ENCODE measurements around the gene HNRNPLL. TPM values are rescaled to one million over a fixed set of nuclear protein-coding genes. Genes with fewer than 3 reads are reported as not detected.

HNRNPLL gene
- total RNA-seq, 1 experiment from 2014 or later = 43.2 TPM

DNA sequence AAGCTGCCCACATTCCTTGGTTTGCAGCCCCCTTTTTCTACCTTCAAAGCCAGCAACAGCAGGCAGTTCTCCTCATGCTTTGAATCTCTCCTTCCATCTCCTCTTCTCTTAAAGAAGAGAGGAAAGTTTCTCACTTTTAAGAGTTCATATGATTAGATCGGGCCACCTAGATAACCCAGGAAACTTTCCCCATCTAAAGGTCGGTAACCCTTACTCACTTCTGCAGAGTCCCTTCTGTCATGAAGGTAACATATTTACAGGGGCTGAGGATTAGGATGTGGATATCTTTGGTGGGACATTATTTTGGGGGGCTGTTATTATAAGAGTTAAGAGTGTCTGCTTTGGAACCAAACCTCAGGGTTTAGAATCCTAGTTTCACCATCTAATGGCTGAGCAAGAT lies 51.0 kb downstream of the HNRNPLL start:
- no peaks in the 10 kb centered on the region for H4K20me1 ChIP-seq (ENCODE audit: insufficient read depth)
- no peak overlapping the region for H3K4me3 ChIP-seq (replicated peaks in 1 of 2; ENCODE audit: low read depth in 1 of 2, low read length in 2 of 2)
- no peak for DNase-seq (ENCODE audit: low read depth, low spot score)
- ChIA-PET POLR2A (no interaction called here), CTCF (no interaction called here), RAD21 (ENCODE audit: low non-redundant PET in 1 of 2, low total read pairs in 2 of 2, uncharacterized antibody in 2 of 2, unreplicated experiment in 2 of 2) (no interaction called here)
- no TSS peak for BruUV-seq (replicated peaks)
- no peaks in the 10 kb centered on the region for H3K79me2 ChIP-seq (ENCODE audit: insufficient read depth, low read length)
- no peak overlapping the region for H2AFZ ChIP-seq (ENCODE audit: low read depth, low read length, poor library complexity, severe bottlenecking)
- H3K9me3 ChIP-seq (ENCODE audit: control insufficient read depth in 1 of 2, insufficient read depth in 1 of 2, low read depth in 1 of 2, low read length in 2 of 2) = no peaks in the 10 kb centered on the region
- TF ChIP-seq, protein P1, sequence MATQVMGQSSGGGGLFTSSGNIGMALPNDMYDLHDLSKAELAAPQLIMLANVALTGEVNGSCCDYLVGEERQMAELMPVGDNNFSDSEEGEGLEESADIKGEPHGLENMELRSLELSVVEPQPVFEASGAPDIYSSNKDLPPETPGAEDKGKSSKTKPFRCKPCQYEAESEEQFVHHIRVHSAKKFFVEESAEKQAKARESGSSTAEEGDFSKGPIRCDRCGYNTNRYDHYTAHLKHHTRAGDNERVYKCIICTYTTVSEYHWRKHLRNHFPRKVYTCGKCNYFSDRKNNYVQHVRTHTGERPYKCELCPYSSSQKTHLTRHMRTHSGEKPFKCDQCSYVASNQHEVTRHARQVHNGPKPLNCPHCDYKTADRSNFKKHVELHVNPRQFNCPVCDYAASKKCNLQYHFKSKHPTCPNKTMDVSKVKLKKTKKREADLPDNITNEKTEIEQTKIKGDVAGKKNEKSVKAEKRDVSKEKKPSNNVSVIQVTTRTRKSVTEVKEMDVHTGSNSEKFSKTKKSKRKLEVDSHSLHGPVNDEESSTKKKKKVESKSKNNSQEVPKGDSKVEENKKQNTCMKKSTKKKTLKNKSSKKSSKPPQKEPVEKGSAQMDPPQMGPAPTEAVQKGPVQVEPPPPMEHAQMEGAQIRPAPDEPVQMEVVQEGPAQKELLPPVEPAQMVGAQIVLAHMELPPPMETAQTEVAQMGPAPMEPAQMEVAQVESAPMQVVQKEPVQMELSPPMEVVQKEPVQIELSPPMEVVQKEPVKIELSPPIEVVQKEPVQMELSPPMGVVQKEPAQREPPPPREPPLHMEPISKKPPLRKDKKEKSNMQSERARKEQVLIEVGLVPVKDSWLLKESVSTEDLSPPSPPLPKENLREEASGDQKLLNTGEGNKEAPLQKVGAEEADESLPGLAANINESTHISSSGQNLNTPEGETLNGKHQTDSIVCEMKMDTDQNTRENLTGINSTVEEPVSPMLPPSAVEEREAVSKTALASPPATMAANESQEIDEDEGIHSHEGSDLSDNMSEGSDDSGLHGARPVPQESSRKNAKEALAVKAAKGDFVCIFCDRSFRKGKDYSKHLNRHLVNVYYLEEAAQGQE (IDR thresholded peaks at IDR 0.05; ENCODE audit: low read depth) = no peak
- TF ChIP-seq POLR2A (IDR thresholded peaks at IDR 0.05; ENCODE audit: borderline replicate concordance, extremely low read depth, insufficient read depth, insufficient read length) (no peak), SIN3A (IDR thresholded peaks at IDR 0.05; ENCODE audit: low read depth) (no peak), CEBPB (IDR thresholded peaks at IDR 0.05; ENCODE audit: low read depth) (no peak), YY1 (IDR thresholded peaks at IDR 0.05; ENCODE audit: extremely low read depth, insufficient replicate concordance, low read depth, low read length) (no peak), EGR1 (IDR thresholded peaks at IDR 0.05; ENCODE audit: low read depth) (no peak), EZH2 (IDR thresholded peaks at IDR 0.05) (no peak), TCF7L2 (IDR thresholded peaks at IDR 0.05; ENCODE audit: borderline replicate concordance, extremely low read depth, insufficient read depth, insufficient read length) (no peak), SP1 (IDR thresholded peaks at IDR 0.05; ENCODE audit: low read depth) (no peak)
- H3K4me1 ChIP-seq (ENCODE audit: control insufficient read depth in 1 of 2, insufficient read depth in 2 of 2, low read length in 2 of 2) = no peaks in the 10 kb centered on the region
- H3K27ac ChIP-seq (ENCODE audit: low read depth, low read length) = no peak overlapping the region
- intact Hi-C loops (cut with micrococcal nuclease) = no loop called here
- H3K27me3 ChIP-seq (ENCODE audit: insufficient read depth, low read length) = no peaks in the 10 kb centered on the region
- H3K9ac ChIP-seq (ENCODE audit: low read length) = no peak overlapping the region
- no peaks in the 10 kb centered on the region for H3K9me2 ChIP-seq (ENCODE audit: insufficient read depth)
- ATAC-seq = no peak
- H3K4me2 ChIP-seq (ENCODE audit: low read length) = no peak overlapping the region
- no peaks in the 10 kb centered on the region for H3K36me3 ChIP-seq (ENCODE audit: control insufficient read depth in 1 of 2, insufficient read depth in 2 of 2, low read length in 2 of 2)
